Activated CD4-positive, CD25-positive, alpha-beta regulatory T cell treated with anti-CD3 and anti-CD28 coated beads, Interleukin-2, amount 50 U/mL, for 72 hours (primary cell): ENCODE measurements around the gene MRPS18B.

Source experiments
- DNase-seq: peaks from one replicate; pipeline ENCODE4 v3.0.0; 2021

Gene MRPS18B

DNA sequence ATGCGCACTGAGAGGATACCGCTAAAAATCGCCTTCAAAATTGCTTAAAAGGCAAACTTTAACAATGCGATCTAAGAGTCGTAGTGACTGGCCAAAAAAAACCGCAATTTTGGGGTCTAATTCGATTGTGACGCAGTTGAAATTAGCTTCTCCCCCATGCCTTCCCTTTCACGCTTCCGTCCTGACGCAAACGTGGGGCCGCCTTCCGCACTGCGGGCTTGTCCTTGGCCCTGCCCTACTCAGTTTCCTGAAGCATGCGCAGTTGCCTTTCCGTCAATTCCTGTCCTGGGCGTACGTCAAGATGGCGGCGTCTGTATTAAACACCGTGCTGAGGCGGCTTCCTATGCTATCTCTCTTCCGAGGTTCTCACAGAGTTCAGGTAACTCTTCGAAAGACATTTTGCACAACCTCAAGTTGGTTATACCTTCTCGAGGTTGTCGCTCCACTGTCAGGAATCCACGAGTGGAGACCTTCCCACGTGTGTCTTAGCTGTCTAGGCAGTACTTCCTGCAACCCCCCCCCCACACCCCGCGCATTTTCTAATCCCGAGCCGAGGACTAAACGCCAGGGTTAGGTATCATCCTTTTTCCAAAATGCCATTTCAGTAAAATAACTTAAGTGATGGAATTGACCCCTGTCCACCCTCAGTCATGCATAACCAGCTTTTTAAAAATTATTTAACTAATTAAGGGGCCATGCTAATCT lies at the start of gene MRPS18B:
TSS of gene MRPS18B (plus strand) at position 276 of the 705 bp plus-strand sequence. CDS start at position 302, 26 bp downstream.
- peak; percentile 96 for DNase-seq

DNA sequence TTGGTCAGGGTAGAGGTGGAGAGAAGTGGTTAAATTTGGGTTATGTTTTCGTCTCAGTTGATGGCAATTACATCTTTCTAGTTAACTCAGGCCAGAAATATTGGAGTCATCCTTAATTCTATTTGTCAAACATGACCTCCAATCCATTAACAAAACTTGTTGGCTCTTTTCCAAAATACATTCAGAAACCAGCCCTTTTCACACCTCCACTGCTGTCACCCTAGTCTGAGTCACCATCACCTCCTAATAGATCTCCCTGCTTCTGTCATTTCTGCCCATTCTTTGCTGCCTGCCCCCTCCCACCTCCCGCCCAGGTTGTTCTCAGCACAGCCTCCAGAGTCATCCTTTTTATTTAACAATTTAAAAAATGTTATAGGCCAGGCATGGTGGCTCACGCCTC lies 49.4 kb upstream of the MRPS18B start:
- DNase-seq = no peak

DNA sequence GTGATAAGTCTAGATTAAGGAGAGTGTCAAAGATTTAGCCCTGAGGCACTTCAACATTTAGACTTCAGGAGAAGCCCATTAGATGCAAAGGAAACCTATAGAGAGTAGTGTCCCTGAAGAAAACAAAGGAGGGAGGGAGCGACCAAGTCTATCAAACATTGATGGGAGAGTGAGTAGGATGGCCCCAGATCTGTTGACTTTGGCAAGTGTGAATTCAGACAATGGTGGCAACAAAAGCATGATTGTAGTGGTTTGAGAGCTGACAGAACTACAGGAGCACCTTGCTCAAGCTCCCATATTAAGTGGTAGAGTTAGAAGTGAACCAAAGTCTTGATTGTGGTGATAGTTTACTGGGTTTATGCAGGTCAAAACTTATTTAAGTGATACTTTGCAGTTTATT lies 47.4 kb upstream of the MRPS18B start:
- no peak for DNase-seq

DNA sequence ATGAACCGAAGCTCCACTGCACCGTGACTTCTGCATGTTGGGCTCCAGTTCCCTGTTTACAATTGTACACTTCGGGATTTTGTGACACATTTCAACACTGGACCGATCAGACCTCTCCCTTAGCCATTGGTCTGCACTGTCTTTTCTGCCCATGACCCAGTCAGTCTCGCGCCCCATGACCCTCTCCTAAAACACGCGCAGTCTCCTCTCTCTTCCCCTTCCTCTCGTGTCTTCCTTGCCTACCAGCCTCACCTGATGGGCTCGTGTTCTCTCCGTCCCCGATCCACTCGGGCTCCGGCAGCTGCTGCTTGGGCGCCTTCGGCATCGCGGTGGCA lies 46.9 kb upstream of the MRPS18B start:
- no peak for DNase-seq

DNA sequence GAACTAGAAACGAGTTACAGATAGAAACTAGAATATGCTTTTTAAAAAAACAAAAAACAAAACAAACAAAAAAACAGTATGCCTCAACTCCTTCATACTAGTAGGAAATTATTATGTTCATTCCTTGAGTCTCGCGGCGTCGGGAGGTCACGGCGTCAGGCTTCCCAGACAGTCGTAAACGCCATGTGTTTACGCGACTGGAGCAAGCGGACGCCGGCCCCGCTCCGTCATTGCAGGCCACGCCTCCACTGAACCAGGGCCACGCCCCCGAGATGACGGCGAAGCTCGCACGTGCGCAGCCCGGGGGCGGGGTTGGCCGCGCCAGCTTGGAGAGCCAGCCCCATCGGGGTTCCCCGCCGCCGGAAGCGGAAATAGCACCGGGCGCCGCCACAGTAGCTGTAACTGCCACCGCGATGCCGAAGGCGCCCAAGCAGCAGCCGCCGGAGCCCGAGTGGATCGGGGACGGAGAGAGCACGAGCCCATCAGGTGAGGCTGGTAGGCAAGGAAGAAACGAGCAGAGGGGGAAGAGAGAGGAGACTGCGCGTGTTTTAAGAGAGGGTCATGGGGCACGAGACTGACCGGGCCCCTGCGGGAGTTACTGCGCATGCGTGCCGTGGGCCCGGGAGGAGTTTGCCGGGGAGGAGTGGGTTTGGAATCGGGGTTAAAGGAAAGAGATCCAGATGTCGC lies 46.4 kb upstream of the MRPS18B start, which contains the start of gene ABCF1:
TSS of gene ABCF1 (plus strand) at position 368 of the 687 bp plus-strand sequence. CDS start at position 414, 46 bp downstream.
- DNase-seq = peak; percentile 100

DNA sequence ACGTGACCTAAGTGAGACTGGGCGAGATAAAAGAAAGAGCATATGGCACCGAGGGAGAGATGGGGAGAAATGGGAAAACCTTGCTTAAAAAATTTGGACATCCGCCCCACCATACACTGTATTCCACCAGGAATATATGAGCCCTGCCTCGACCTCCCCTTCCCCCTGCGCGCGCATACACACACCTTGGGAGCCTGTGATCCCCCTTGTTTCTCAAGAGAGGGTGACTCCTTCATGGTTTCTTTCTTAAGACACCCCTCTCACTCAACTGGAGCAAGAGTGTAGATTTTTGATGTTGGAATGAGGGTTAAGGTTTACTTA lies 45.9 kb upstream of the MRPS18B start:
- DNase-seq = no peak

DNA sequence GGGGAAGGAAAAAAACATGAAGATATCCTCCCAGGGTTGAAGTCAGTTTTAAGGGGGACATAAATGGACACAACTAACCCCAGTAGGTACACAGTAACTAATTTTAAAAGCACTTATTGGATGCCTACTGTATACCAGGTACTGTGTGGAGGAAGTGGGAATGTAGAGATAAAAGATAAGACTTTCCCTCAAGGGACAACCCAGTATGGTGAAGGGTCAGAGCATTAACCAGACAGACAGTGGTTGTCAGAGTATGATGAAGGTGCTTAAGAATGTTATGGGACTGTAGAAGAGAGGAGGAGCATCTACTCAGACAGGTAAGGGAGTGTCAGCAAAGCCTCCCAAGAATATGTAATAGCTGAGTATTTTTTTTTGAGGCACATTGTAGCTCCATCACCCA lies 45.5 kb upstream of the MRPS18B start:
- DNase-seq = no peak

DNA sequence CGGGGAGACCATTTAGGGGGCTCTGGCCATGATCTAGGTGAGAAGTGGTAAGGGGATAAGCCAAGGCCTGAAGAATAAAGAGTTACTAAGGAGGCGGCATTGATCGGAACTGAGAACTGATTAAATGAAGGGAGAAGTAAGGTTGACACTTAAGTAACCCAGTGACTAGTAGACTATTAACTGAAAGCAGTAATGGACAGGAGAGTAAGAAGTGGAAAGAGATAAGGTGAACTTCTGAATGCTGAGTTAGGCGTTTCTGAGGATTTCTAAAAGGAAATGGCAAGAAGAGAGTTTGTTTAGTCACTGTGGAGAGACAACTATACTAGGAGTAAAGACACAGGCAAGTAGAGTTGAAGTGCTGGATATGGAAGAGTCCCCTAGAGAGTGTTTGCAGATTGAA lies 44.5 kb upstream of the MRPS18B start:
- no peak for DNase-seq

DNA sequence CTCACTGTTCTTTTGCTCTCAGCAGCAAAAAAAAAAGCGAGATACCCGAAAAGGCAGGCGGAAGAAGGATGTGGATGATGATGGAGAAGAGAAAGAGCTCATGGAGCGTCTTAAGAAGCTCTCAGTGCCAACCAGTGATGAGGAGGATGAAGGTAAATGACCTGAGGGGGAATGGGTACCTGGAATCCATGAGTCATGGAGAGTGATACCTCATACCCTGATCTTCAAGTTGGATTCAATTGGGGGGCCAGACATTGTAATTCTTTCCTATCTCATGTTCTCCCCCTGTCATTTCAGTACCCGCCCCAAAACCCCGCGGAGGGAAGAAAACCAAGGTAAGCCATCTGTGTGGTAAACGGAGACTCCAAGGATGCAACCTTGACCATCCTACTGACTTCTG lies 39.6 kb upstream of the MRPS18B start:
- DNase-seq = no peak

DNA sequence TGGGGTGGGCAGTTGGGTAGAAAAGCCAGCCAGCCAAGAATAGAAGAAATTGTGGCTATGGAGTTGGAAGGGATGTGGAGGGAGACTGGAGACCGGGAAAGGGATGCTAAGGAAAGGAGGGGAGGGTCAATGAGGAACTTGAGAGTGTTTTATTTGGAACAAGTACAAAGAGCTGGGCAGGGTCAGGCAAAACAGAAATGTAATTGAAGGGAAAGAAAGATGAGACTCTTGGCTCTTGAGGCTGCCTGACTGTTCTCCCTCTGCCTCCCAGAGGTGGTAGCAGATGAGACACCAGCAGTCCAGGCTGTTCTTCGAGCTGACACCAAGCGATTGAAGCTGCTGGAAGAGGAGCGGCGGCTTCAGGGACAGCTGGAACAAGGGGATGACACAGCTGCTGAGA lies 33.7 kb upstream of the MRPS18B start:
- no peak for DNase-seq

DNA sequence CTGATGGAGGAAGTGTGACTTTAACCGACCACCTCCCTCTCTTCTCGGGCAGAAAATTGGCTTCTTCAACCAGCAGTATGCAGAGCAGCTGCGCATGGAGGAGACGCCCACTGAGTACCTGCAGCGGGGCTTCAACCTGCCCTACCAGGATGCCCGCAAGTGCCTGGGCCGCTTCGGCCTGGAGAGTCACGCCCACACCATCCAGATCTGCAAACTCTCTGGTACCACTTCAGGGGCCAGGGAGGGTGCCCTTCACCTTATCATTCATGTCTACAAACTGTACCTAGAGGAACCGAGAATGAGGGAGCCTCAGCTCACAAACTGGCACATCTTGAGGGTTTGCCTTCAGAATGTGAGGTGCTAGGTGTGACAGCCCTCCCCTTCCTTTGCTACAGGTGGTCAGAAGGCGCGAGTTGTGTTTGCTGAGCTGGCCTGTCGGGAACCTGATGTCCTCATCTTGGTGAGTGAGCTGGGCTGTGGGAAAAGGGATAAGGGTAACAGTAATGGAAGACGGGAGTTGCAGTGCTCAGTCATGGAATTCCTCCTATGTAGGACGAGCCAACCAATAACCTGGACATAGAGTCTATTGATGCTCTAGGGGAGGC lies 27.8 kb upstream of the MRPS18B start:
- DNase-seq = no peak

DNA sequence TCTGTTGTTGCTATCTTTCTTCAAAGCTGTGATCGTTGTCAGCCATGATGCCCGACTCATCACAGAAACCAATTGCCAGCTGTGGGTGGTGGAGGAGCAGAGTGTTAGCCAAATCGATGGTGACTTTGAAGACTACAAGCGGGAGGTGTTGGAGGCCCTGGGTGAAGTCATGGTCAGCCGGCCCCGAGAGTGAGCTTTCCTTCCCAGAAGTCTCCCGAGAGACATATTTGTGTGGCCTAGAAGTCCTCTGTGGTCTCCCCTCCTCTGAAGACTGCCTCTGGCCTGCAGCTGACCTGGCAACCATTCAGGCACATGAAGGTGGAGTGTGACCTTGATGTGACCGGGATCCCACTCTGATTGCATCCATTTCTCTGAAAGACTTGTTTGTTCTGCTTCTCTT lies 27.1 kb upstream of the MRPS18B start:
- no peak for DNase-seq

DNA sequence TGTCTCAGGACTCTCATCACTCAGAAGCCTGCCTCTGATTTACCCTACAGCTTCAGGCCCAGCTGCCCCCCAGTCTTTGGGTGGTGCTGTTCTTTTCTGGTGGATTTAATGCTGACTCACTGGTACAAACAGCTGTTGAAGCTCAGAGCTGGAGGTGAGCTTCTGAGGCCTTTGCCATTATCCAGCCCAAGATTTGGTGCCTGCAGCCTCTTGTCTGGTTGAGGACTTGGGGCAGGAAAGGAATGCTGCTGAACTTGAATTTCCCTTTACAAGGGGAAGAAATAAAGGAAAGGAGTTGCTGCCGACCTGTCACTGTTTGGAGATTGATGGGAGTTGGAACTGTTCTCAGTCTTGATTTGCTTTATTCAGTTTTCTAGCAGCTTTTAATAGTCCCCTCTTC lies 26.6 kb upstream of the MRPS18B start:
- DNase-seq = no peak

DNA sequence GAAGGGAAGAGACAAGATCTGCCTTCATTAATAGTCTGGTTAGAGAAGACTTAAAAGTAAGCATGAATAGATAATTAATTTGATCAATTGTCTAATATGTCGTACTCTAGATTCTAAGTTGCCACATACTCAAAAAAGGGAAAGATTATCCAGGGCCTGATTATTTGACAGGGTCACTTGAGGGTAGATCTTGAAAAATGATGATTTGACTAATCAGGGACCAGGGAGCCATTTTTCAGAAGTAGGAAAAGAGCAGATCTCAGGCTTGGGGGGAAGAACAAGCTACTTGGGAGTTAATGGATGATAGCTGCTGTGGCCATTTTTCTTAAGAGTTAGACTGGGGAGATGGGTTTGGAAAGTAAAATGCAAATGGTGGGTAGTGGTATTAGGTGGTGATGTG lies 25.4 kb upstream of the MRPS18B start:
- no peak for DNase-seq

DNA sequence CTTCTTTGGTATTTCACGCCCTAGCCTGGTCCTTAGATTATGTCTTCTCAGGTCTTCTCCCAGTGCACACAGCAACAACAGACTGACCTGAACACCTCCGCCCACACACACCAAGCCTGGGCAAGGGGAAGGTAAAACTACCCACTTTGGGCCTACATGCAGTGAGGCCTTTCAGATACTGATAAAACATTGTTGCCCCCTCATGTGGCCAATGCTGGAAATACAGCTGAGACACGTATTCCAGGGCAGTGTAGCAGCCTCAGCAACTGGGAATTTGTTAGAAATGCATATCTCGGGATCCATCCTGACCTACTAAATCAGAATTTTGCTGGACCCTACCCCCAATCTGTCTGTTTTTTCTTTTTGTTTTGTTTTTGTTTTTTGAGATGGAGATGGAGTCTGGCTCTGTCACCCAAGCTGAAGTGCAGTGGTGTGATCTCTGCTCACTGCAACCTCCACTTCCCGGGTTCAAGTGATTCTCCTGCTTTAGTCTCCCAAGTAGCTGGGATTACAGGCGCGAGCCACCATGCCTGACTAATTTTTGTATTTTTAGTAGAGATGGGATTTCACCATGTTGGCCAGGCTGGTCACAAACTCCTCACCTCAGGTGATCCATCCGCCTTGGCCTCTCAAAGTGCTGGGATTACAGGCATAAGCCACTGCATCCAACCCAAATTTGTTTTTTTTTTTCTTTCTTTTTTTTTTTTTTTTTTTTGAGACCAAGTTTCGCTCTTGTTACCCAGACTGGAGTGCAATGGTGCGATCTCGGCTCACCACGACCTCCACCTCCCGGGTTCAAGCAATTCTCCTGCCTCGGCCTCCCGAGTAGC lies 20.1 kb upstream of the MRPS18B start:
- peak; percentile 81 for DNase-seq

DNA sequence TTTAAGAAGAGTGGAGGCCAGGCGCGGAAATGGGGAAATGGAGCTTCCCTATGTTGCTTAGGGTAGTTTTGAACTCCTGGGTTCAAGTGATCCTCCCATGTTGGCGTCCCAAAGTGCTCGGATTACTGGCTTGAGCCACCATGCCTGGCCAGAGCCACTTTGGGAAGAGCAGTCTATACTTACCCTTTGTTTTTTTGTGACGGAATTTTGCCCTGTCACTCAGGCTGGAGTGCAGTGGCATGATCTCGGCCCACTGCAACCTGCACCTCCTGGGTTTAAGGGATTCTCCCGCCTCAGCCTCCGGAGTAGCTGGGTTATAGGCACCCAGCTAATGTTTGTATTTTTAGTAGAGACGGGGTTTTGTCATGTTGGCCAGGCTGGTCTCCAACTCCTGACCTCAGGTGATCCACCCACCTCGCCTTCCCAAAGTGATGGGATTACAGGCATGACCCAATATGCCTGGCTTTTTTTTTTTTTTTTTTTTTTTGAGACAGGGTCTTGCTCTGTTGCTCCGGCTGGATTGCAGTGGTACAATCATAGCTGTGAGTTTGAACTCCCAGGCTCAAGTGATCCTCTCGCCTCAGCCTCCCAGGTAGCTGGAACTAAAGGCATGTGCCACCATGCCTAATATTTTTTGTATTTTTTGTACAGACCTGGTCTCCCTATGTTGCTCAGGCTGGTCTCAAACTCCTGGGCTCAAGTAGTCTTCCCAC lies 18.6 kb upstream of the MRPS18B start:
- DNase-seq = no peak

DNA sequence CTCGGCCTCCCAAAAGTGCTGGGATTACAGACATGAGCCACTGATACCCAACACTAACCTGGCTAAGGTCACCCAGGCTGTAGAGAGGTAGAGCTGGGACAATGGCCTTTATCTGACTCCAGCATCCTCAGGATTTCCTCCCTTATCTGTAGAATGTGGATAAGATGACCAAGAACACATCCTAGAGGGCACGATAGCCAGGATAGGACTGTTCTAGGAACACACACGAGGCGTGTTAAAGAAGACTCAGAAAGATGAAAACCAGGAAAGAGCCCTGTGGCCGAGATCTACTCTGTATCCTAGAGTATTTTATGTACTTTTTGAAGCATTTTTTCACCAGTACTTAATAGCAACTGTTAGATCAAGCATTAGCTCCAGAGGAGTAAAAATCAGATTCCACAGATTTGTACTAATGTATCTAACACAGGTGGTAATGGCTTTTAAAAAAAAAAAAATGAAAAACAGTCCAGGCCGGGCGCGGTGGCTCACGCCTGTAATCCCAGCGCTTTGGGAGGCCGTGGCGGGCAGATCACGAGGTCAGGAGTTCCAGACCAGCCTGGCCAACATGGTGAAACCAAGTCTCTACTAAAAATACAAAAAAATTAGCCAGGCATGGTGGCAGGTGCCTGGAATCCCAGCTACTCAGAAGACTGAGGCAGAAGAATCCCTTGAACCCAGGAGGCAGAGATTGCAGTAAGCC lies 17.9 kb upstream of the MRPS18B start:
- DNase-seq = no peak

DNA sequence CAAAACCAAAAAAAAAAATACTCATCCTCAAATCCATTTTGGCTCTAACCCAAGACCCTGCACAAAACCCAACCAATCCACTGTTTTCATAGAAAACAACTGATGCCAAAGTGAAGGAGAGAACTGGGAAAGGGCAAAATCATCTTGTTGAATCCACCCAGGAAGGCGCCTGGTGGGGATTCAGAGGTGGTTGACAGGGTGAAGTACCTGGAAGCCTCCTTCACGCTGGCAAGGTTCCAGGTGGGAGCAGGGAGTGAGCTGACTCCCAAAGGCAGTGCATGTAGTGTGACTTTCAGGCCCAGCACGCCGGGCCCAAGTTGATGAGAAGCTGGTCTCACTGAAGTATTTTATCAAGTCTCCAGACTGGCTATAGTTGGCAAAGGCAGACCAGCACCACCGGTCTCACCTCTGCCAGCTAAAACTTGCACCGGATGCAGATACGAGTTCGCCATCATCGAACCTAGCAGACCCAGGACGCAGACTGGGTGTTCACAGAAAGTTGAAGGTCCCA lies 17.1 kb upstream of the MRPS18B start:
- DNase-seq = no peak

DNA sequence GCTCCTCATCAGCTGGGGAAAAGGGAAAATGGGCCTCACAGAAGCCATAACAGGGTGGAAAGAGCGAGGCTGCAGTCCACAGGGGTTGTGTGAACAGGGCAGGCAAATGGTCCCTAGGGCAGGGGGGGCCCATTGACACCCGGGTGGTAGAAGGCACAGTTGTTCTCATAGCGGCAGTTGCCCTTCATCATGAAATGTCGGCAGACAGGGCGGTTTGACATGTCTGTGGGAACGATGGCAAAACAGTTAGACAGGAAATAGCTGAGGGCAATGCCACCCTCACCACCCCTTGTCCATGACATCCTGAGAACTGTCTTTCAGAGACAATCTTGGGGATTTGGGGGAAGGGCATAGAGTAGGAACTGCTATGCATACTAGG lies 16.2 kb upstream of the MRPS18B start:
- DNase-seq = no peak

DNA sequence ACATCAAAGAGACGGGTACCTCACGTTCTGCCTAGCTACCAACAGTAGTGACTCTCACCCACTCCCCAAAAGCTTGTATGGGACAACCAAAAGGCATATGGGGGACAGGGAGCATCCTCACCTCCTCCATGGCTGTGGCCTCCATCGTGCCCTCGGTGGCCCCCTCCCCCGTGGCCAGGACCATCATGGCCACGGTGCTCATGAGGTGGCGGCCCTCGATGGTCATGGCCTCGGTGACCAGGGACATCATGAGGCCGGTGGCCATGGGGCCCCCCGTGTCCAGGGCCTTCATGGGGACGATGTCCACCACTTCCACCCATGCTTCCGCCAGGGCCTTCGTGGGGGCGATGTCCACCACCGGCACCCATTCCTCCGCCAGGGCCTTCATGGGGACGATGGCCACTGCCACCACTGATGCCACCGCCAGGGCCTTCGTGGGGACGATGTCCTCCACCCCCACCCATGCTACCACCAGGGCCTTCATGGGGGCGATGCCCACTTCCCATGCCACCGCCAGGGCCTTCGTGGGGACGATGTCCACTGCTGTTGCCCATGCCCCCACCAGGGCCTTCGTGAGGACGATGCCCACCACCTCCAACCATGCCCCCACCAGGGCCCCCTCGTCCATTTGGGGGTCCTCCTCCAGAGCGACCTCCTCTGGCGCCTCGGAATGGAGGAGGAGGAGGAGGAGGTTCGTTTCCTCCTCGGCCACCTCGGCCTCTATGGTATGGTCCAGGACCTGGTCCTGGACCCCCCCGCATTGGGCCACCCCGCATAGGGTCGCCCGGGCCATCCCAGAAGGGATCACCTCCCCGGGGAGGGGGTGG lies 15.6 kb upstream of the MRPS18B start:
- DNase-seq = no peak

DNA sequence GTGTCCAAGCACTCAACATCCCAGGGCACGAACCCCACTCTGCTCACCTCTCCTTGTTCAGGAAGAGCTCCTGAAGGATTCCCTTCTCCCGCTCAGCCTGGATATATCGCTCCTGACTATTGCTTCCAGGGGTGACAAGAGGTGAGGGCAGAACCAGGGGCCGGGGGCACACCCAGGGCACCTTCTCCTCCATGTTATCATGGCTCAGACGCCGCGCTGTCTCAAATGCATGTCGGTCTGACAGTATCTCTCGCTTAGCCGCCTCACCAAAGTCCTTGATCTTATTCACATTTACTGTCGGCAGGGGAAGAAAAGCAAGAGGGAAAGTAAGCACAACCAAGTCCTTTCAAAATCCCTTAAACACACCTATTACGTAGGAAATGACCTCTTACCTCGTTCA lies 13.7 kb upstream of the MRPS18B start:
- no peak for DNase-seq
